GM12878 (cell line): Measurements from ENCODE around the gene IGHMBP2. TPM values are rescaled to one million over a fixed set of nuclear protein-coding genes. Genes with fewer than 3 reads are reported as not detected.

ENCODE experiments used
- ATAC-seq: fragments of 200-7000 bp; cut with Tn5 transposase; 3 replicates; pipeline ENCODE4 v1.9.1; 2020; ENCODE audit warnings: mild to moderate bottlenecking, moderate library complexity
- BruUV-seq: library from RNA; stranded (reverse); fragments of 400-500 nt; replicated peaks from 2 replicates; lab custom pipeline; 2021; lab: Mats Ljungman, UMichigan
- CTCF ChIA-PET: fragments of 300-600 bp; sonication (Branson Sonifier 250); formaldehyde crosslinking; extraction: SDS; loops from one replicate; lab custom pipeline; 2021; ENCODE audit warnings: inconsistent platforms; lab: Yijun Ruan, JAX
- POLR2A ChIA-PET: fragments of 350-600 bp; formaldehyde crosslinking; extraction: SDS; loops from one replicate; lab custom pipeline; 2021; ENCODE audit warnings: inconsistent platforms; lab: Charles Lee
- RAD21 ChIA-PET: fragments of 300-600 bp; sonication (Branson Sonifier 250); formaldehyde crosslinking; loops from one replicate; lab custom pipeline; 2023; ENCODE audit warnings: antibody characterized with exemption; ENCODE audit not compliant: unreplicated experiment; lab: Charles Lee
- SMC1A ChIA-PET: fragments of 300-600 bp; sonication (Branson Sonifier 250); formaldehyde crosslinking; loops from one replicate; lab custom pipeline; 2023; ENCODE audit not compliant: unreplicated experiment, uncharacterized antibody; lab: Charles Lee
- DNase-seq: peaks from one replicate; pipeline ENCODE4 v3.0.0-alpha.2; 2011; ENCODE audit warnings: low read depth, low spot score
- FAIRE-seq: peaks from 3 replicates; lab custom pipeline; 2011; peaks lifted over from hg19 to GRCh38; lab: Jason Lieb, UNC
- H2AFZ ChIP-seq: 2 replicates; pipeline ENCODE4 v1.6.0; 2011; ENCODE audit warnings: low read depth, low read length, control low read depth; ENCODE audit not compliant: control insufficient read depth
- H3K27ac ChIP-seq: 2 replicates; pipeline ENCODE4 v1.5.1; 2011; ENCODE audit warnings: control low read depth; ENCODE audit not compliant: control insufficient read depth, insufficient read depth
- H3K27me3 ChIP-seq, 2 experiments: replicated peaks in 1 of 2; 2 replicates each; pipeline versions ENCODE4 v1.6.0 to v1.6.1; 2011; ENCODE audit warnings: low read length in 1 of 2; ENCODE audit not compliant: control insufficient read depth in 2 of 2, insufficient read depth in 2 of 2
- H3K36me3 ChIP-seq, 2 experiments: 2 replicates each; pipeline ENCODE4 v1.5.1; 2011; ENCODE audit warnings: low read length in 1 of 2; ENCODE audit not compliant: control insufficient read depth in 2 of 2, insufficient read depth in 2 of 2
- H3K4me1 ChIP-seq: 2 replicates; pipeline ENCODE4 v1.6.1; 2011; ENCODE audit warnings: mild to moderate bottlenecking, low read length, moderate library complexity, mixed read lengths; ENCODE audit not compliant: control insufficient read depth, insufficient read depth
- H3K4me2 ChIP-seq: 2 replicates; pipeline ENCODE4 v1.6.0; 2011; ENCODE audit warnings: control low read depth; ENCODE audit not compliant: control insufficient read depth, insufficient read depth
- H3K4me3 ChIP-seq: fragments of 200-600 bp; sonication (generic); 2 replicates; pipeline ENCODE4 v1.5.1; 2016
- H3K79me2 ChIP-seq: 2 replicates; pipeline ENCODE4 v1.6.0; 2011; ENCODE audit warnings: low read length; ENCODE audit not compliant: control insufficient read depth, insufficient read depth
- H3K9ac ChIP-seq: 2 replicates; pipeline ENCODE4 v1.8.0; 2011; ENCODE audit warnings: low read length, control low read depth, mixed read lengths; ENCODE audit not compliant: control insufficient read depth, insufficient read depth
- H3K9me3 ChIP-seq: replicated peaks from 3 replicates; pipeline ENCODE4 v1.5.1; 2011; ENCODE audit warnings: mild to moderate bottlenecking, low read length; ENCODE audit not compliant: control insufficient read depth, insufficient read depth
- H4K20me1 ChIP-seq: 2 replicates; pipeline ENCODE4 v1.6.0; 2011; ENCODE audit not compliant: control insufficient read depth, insufficient read depth
- CHD2 ChIP-seq: IDR thresholded peaks from 2 replicates; pipeline ENCODE4 v1.6.1; 2011; ENCODE audit warnings: low read depth, low read length, improper control_type of control experiment, borderline replicate concordance
- ELK1 ChIP-seq: IDR thresholded peaks from 2 replicates; pipeline ENCODE4 v1.6.1; 2012; ENCODE audit warnings: low read depth, low read length, improper control_type of control experiment
- FOXK2 ChIP-seq: fragments of 450-650 bp; IDR thresholded peaks from 2 replicates; pipeline ENCODE4 v1.6.1; 2017; ENCODE audit warnings: mild to moderate bottlenecking, moderate library complexity
- HCFC1 ChIP-seq: fragments of 150-350 bp; IDR thresholded peaks from 2 replicates; pipeline ENCODE4 v1.6.1; 2014; ENCODE audit warnings: low read length
- HDAC6 ChIP-seq: fragments of 200-600 bp; sonication (generic); IDR thresholded peaks from one replicate; pipeline ENCODE4 v1.8.0; 2017; ENCODE audit warnings: antibody characterized with exemption; ENCODE audit not compliant: unreplicated experiment
- POLR2AphosphoS5 ChIP-seq: IDR thresholded peaks from 2 replicates; pipeline ENCODE4 v1.6.1; 2011; ENCODE audit warnings: mild to moderate bottlenecking, low read length, inconsistent platforms
- RB1 ChIP-seq: fragments of 450-650 bp; formaldehyde crosslinking; IDR thresholded peaks from 2 replicates; pipeline ENCODE4 v1.6.1; 2017; ENCODE audit warnings: mild to moderate bottlenecking, borderline replicate concordance
- RELA ChIP-seq: fragments of 450-650 bp; IDR thresholded peaks from 2 replicates; pipeline ENCODE4 v1.8.0; 2014; ENCODE audit warnings: borderline replicate concordance; ENCODE audit not compliant: partially characterized antibody
- ZNF274 ChIP-seq: IDR thresholded peaks from one replicate; pipeline ENCODE4 v1.8.0; 2011; ENCODE audit not compliant: insufficient read length, insufficient read depth
- ZNF592 ChIP-seq: fragments of 450-650 bp; IDR thresholded peaks from 2 replicates; pipeline ENCODE4 v1.6.1; 2017; ENCODE audit warnings: mild to moderate bottlenecking, moderate library complexity
- ZNF622 ChIP-seq: fragments of 450-650 bp; IDR thresholded peaks from 2 replicates; pipeline ENCODE4 v1.6.1; 2017; ENCODE audit warnings: mild to moderate bottlenecking, inconsistent platforms
- WGBS: methylation state at CpG from one replicate; pipeline ENCODE4 v1.1.6; 2016; ENCODE audit warnings: low lambda C conversion rate; ENCODE audit not compliant: insufficient replicate concordance, insufficient coverage; ENCODE audit errors: missing lambda C conversion rate; 5-methylcytosine and 5-hydroxymethylcytosine counted together
- in situ Hi-C: fragments of 300-500 bp; cut with MboI; formaldehyde crosslinking; loops from 9 replicates; pipeline ENCODE4 v1.14.3; 2018; ENCODE audit warnings: mixed read lengths
- intact Hi-C: fragments of 100-400 bp; cut with micrococcal nuclease; formaldehyde crosslinking; loops from one replicate; pipeline ENCODE4 v1.14.2; 2022; ENCODE audit not compliant: unreplicated experiment
- polyA plus RNA-seq, 11 experiments: library from polyadenylated mRNA; depleted of rRNA in 4 of 11; unstranded in 6 of 11; stranded (reverse) in 5 of 11; fragments of >200 nt; fragmentation: Nextera tagmentation in 4 of 11; fragmentation: Illumina TruSeq in 1 of 11; extraction: Ambion mirVana in 4 of 11; extraction: Trizol in 1 of 11; gene quantifications; 1 replicate in 1 of 11; 2 replicates in 10 of 11; pipeline versions ENCODE4 v1.2.1 to v1.2.3, GENCODE V29; 2011 to 2016; ENCODE audit warnings: inconsistent platforms in 2 of 11, missing spikeins in 2 of 11, low read depth in 1 of 11
- total RNA-seq, 4 experiments: library from RNA; depleted of rRNA in 3 of 4; stranded (reverse); fragments of >200 nt in 3 of 4; fragmentation: Illumina TruSeq in 1 of 4; extraction: Trizol in 1 of 4; gene quantifications; 2 replicates each; pipeline versions ENCODE4 v1.2.1 to v1.2.3, GENCODE V29; 2013 to 2021
- TF ChIP-seq, protein P1 (sequence below): fragments of 450-650 bp; IDR thresholded peaks from 2 replicates; pipeline ENCODE4 v1.6.1; 2016; ENCODE audit warnings: mild to moderate bottlenecking, moderate library complexity, borderline replicate concordance

IGHMBP2 gene
- total and polyA plus RNA-seq, 10 of the 15 experiments (the other 5 are each of a cell fraction or from before 2014, with no cell fraction given): 1.4 to 20.1 (median 11.2) TPM

GRCh38 chr11:68913188-68913587 lies 9.5 kb downstream of the IGHMBP2 start:
- Histone ChIP-seq H3K36me3 (peaks cover 4 to 20% of the 10 kb centered on the region in 2 experiments), H4K20me1 (no peaks in the 10 kb centered on the region), H3K79me2 (no peaks in the 10 kb centered on the region), H3K9me3 (no peaks in the 10 kb centered on the region), H3K27me3 (no peaks in the 10 kb centered on the region), H3K9ac (no peak overlapping the region), H3K4me2 (no peak overlapping the region), H2AFZ (no peak overlapping the region), H3K4me1 (no peaks in the 10 kb centered on the region), H3K4me3 (no peak overlapping the region), H3K27ac (no peak overlapping the region)
- no peak for DNase-seq
- SMC1A ChIA-PET: no interaction called here
- TF ChIP-seq CHD2: no peak
- no peak for TF ChIP-seq ELK1
- TF ChIP-seq HCFC1: no peak
- no peak for TF ChIP-seq POLR2AphosphoS5
- TF ChIP-seq RELA: no peak
- TF ChIP-seq FOXK2: no peak
- no peak for TF ChIP-seq HDAC6
- TF ChIP-seq ZNF274: no peak
- TF ChIP-seq, protein P1, sequence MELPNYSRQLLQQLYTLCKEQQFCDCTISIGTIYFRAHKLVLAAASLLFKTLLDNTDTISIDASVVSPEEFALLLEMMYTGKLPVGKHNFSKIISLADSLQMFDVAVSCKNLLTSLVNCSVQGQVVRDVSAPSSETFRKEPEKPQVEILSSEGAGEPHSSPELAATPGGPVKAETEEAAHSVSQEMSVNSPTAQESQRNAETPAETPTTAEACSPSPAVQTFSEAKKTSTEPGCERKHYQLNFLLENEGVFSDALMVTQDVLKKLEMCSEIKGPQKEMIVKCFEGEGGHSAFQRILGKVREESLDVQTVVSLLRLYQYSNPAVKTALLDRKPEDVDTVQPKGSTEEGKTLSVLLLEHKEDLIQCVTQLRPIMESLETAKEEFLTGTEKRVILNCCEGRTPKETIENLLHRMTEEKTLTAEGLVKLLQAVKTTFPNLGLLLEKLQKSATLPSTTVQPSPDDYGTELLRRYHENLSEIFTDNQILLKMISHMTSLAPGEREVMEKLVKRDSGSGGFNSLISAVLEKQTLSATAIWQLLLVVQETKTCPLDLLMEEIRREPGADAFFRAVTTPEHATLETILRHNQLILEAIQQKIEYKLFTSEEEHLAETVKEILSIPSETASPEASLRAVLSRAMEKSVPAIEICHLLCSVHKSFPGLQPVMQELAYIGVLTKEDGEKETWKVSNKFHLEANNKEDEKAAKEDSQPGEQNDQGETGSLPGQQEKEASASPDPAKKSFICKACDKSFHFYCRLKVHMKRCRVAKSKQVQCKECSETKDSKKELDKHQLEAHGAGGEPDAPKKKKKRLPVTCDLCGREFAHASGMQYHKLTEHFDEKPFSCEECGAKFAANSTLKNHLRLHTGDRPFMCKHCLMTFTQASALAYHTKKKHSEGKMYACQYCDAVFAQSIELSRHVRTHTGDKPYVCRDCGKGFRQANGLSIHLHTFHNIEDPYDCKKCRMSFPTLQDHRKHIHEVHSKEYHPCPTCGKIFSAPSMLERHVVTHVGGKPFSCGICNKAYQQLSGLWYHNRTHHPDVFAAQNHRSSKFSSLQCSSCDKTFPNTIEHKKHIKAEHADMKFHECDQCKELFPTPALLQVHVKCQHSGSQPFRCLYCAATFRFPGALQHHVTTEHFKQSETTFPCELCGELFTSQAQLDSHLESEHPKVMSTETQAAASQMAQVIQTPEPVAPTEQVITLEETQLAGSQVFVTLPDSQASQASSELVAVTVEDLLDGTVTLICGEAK: no peak
- no peak for TF ChIP-seq ZNF622
- TF ChIP-seq ZNF592: no peak
- TF ChIP-seq RB1: no peak
- no peak for FAIRE-seq
- RAD21 ChIA-PET: no interaction called here
- CTCF ChIA-PET: no interaction called here
- ATAC-seq: no peak
- in situ Hi-C loops: no loop called here
- WGBS: 88% methylated on average over 5 of the region's 5 CpGs
- intact Hi-C loops: no loop called here
- POLR2A ChIA-PET: no interaction called here
- BruUV-seq: no TSS peak
